ENCODE results near the gene ZNF384.
A peak's percentile ranks its signal among the peaks of the same experiment; 100 is the strongest.

The ZNF384 gene

GRCh38 chr12:6653342-6653741 is 35.8 kb downstream of the ZNF384 start:
- H3K9me3 ChIP-seq (ENCODE audit: control insufficient read depth, insufficient read depth, low read length): no peaks in the 10 kb centered on the region
- no peaks in the 10 kb centered on the region; the same call in 1 of the 2 replicates for H3K36me3 ChIP-seq (ENCODE audit: insufficient read depth, low read length)
- H3K4me1 ChIP-seq (ENCODE audit: insufficient read depth, low read length): no peaks in the 10 kb centered on the region
- H3K9ac ChIP-seq (ENCODE audit: low read depth, low read length): no peak overlapping the region

- H3K4me1 ChIP-seq (ENCODE audit: insufficient read depth, low read length): no peaks in the 10 kb centered on the region
- H3K9me3 ChIP-seq (ENCODE audit: control insufficient read depth, insufficient read depth, low read length): no peaks in the 10 kb centered on the region
- no peaks in the 10 kb centered on the region; the same call in 1 of the 2 replicates for H3K36me3 ChIP-seq (ENCODE audit: insufficient read depth, low read length)
- no peak overlapping the region for H3K9ac ChIP-seq (ENCODE audit: low read depth, low read length)
Measured at GRCh38 chr12:6652391-6652790, 36.8 kb downstream of the ZNF384 start.

- Histone ChIP-seq H3K9me3 (ENCODE audit: control insufficient read depth, insufficient read depth, low read length) (no peaks in the 10 kb centered on the region), H3K4me1 (ENCODE audit: insufficient read depth, low read length) (no peaks in the 10 kb centered on the region), H3K36me3 (ENCODE audit: insufficient read depth, low read length) (no peaks in the 10 kb centered on the region; the same call in 1 of the 2 replicates), H3K9ac (ENCODE audit: low read depth, low read length) (no peak overlapping the region)
Measured at GRCh38 chr12:6650832-6651231, 38.3 kb downstream of the ZNF384 start.

GRCh38 chr12:6647083-6647604 is 42.0 kb downstream of the ZNF384 start, which contains the start of gene ACRBP:
Gene ACRBP (minus strand): TSS chr12:6647432. CDS start chr12:6647366, 66 bp downstream.
- H3K4me1 ChIP-seq (ENCODE audit: insufficient read depth, low read length): no peaks in the 10 kb centered on the region
- H3K36me3 ChIP-seq (ENCODE audit: insufficient read depth, low read length): no peaks in the 10 kb centered on the region; the same call in 1 of the 2 replicates
- H3K9me3 ChIP-seq (ENCODE audit: control insufficient read depth, insufficient read depth, low read length): no peaks in the 10 kb centered on the region
- H3K9ac ChIP-seq (ENCODE audit: low read depth, low read length): peak within 1 kb of the TSS; percentile 65

- no peaks in the 10 kb centered on the region; the same call in 1 of the 2 replicates for H3K36me3 ChIP-seq (ENCODE audit: insufficient read depth, low read length)
- H3K9me3 ChIP-seq (ENCODE audit: control insufficient read depth, insufficient read depth, low read length): no peaks in the 10 kb centered on the region
- no peaks in the 10 kb centered on the region for H3K4me1 ChIP-seq (ENCODE audit: insufficient read depth, low read length)
- H3K9ac ChIP-seq (ENCODE audit: low read depth, low read length): peak overlapping the region; percentile 65; the same call in 1 of the 2 replicates
Measured at GRCh38 chr12:6646276-6647082, 42.7 kb downstream of the ZNF384 start.

- no peaks in the 10 kb centered on the region for H3K4me1 ChIP-seq (ENCODE audit: insufficient read depth, low read length)
- H3K9ac ChIP-seq (ENCODE audit: low read depth, low read length): no peak overlapping the region
- H3K9me3 ChIP-seq (ENCODE audit: control insufficient read depth, insufficient read depth, low read length): no peaks in the 10 kb centered on the region
- no peaks in the 10 kb centered on the region for H3K36me3 ChIP-seq (ENCODE audit: insufficient read depth, low read length)
Measured at GRCh38 chr12:6644903-6645302, 44.3 kb downstream of the ZNF384 start.

- no peaks in the 10 kb centered on the region for H3K4me1 ChIP-seq (ENCODE audit: insufficient read depth, low read length)
- H3K9me3 ChIP-seq (ENCODE audit: control insufficient read depth, insufficient read depth, low read length): no peaks in the 10 kb centered on the region
- H3K36me3 ChIP-seq (ENCODE audit: insufficient read depth, low read length): no peaks in the 10 kb centered on the region
- H3K9ac ChIP-seq (ENCODE audit: low read depth, low read length): no peak overlapping the region
Measured at GRCh38 chr12:6644257-6644596, 44.9 kb downstream of the ZNF384 start.

- Histone ChIP-seq H3K4me1 (ENCODE audit: insufficient read depth, low read length) (no peaks in the 10 kb centered on the region), H3K9ac (ENCODE audit: low read depth, low read length) (no peak overlapping the region), H3K36me3 (ENCODE audit: insufficient read depth, low read length) (no peaks in the 10 kb centered on the region), H3K9me3 (ENCODE audit: control insufficient read depth, insufficient read depth, low read length) (no peaks in the 10 kb centered on the region)
Measured at GRCh38 chr12:6643569-6644256, 45.5 kb downstream of the ZNF384 start.

- H3K9me3 ChIP-seq (ENCODE audit: control insufficient read depth, insufficient read depth, low read length): no peaks in the 10 kb centered on the region
- H3K4me1 ChIP-seq (ENCODE audit: insufficient read depth, low read length): no peaks in the 10 kb centered on the region
- H3K9ac ChIP-seq (ENCODE audit: low read depth, low read length): no peak overlapping the region
- H3K36me3 ChIP-seq (ENCODE audit: insufficient read depth, low read length): no peaks in the 10 kb centered on the region
Measured at GRCh38 chr12:6641131-6641530, 48.0 kb downstream of the ZNF384 start.

GRCh38 chr12:6640497-6640896 is 48.7 kb downstream of the ZNF384 start:
- 0 out of 2 replicates have a peak, but pooled peaks cover 2% of the 10 kb centered on the region for H3K4me1 ChIP-seq (ENCODE audit: insufficient read depth, low read length)
- no peaks in the 10 kb centered on the region for H3K9me3 ChIP-seq (ENCODE audit: control insufficient read depth, insufficient read depth, low read length)
- H3K9ac ChIP-seq (ENCODE audit: low read depth, low read length): no peak overlapping the region
- no peaks in the 10 kb centered on the region for H3K36me3 ChIP-seq (ENCODE audit: insufficient read depth, low read length)

- Histone ChIP-seq H3K36me3 (ENCODE audit: insufficient read depth, low read length) (no peaks in the 10 kb centered on the region), H3K9ac (ENCODE audit: low read depth, low read length) (no peak overlapping the region), H3K4me1 (ENCODE audit: insufficient read depth, low read length) (0 out of 2 replicates have a peak, but pooled peaks cover 5% of the 10 kb centered on the region), H3K9me3 (ENCODE audit: control insufficient read depth, insufficient read depth, low read length) (no peaks in the 10 kb centered on the region)
Measured at GRCh38 chr12:6639151-6639801, 49.9 kb downstream of the ZNF384 start.

GRCh38 chr12:6638305-6638704 is 50.9 kb downstream of the ZNF384 start:
- Histone ChIP-seq H3K9ac (ENCODE audit: low read depth, low read length) (no peak overlapping the region), H3K9me3 (ENCODE audit: control insufficient read depth, insufficient read depth, low read length) (no peaks in the 10 kb centered on the region), H3K4me1 (ENCODE audit: insufficient read depth, low read length) (0 out of 2 replicates have a peak, but pooled peaks cover 5% of the 10 kb centered on the region), H3K36me3 (ENCODE audit: insufficient read depth, low read length) (no peaks in the 10 kb centered on the region)

GRCh38 chr12:6635856-6636531 is 53.2 kb downstream of the ZNF384 start, which contains the start of gene LPAR5:
Gene LPAR5 (minus strand): TSS chr12:6635959. CDS start chr12:6621248, 14,711 bp downstream.
- H3K9ac ChIP-seq (ENCODE audit: low read depth, low read length): peak within 1 kb of the TSS; percentile 11; the same call in 1 of the 2 replicates
- H3K36me3 ChIP-seq (ENCODE audit: insufficient read depth, low read length): no peaks in the 10 kb centered on the region
- peaks cover 5% of the 10 kb centered on the region; the same call in 1 of the 2 replicates for H3K4me1 ChIP-seq (ENCODE audit: insufficient read depth, low read length)
- H3K9me3 ChIP-seq (ENCODE audit: control insufficient read depth, insufficient read depth, low read length): no peaks in the 10 kb centered on the region

Data from ES-I3 (cell line).